NCI-H128 (cell line): ENCODE results near the gene ZNF74.
"Not testable (repeated sequence)": the region's sequence is repeated elsewhere in the genome, so short reads cannot be mapped to it uniquely, and the experiment has no call there.

Experiments used
- DNase-seq: peaks from one replicate; lab custom pipeline; 2025; ENCODE audit not compliant: unreplicated experiment; lab: John Stamatoyannopoulos, UW

The ZNF74 gene

DNA sequence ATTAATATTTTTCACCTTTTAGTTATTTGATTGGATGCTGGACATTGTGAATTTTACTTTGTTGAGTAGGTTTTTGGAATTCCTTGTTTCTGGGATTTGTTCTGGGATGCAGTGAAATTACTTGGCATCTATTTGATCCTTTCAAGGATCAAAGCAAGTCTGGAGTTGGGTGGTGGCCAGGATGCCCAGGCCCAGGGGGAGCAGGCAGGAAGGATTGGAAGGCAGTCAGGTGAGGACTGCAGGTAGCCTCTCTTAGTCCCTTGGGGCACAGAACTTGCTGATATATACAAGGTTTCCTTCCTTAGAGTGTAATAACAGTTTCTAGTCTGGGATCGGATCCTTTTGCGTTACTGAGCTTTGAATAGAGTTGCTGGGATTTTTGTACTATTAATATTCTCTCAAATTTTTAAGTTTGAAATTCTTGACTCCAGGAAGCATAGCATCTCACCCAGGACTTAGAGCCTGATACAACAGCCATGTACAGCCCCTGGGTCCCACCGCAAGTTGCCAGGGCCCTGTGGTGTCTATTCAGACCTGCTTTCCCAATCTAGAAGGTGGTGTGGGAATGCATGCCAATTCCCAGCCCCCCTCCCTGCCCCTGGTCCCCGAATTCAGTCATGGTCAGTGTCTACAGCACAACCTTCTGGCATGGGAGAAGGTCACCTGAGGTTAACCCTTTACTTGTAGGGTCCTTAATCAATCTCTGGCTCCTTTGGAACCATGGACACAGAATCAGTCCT lies 6.1 kb downstream of the ZNF74 start:
- no peak for DNase-seq

- DNase-seq, result no peak
These were observed 6.8 kb downstream of the ZNF74 start for GRCh38 chr22:20400606-20401375.

DNA sequence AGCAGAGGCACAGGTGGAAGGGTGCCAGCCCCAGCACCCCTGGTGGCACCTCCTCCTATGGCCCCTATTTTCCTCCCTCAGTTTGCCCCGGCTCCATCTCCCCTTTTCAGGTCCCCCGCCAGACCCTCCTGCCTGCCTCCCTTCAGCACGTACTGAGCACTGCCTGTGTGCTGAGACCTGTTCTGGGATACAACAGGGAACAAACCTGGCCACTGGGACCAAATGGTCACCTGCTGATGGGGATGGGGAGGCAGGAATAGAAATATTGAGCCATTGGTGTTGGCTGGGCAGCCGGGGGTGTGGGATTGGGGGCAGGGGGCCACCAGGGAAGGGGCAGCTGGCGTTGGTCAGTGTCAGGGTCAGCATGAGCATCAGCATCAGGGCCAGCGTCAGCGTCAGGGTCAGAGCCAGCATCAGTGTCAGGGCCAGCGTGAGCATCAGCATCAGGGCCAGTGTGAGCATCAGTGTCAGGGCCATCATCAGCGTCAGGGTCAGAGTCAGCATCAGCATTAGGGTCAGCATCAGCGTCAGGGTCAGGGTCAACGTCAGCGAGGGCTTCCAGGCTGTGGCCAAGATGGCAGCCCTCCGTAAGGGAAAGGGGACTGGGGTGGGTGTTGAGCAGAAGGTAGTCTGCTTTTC lies 7.5 kb downstream of the ZNF74 start:
- no peak for DNase-seq

DNA sequence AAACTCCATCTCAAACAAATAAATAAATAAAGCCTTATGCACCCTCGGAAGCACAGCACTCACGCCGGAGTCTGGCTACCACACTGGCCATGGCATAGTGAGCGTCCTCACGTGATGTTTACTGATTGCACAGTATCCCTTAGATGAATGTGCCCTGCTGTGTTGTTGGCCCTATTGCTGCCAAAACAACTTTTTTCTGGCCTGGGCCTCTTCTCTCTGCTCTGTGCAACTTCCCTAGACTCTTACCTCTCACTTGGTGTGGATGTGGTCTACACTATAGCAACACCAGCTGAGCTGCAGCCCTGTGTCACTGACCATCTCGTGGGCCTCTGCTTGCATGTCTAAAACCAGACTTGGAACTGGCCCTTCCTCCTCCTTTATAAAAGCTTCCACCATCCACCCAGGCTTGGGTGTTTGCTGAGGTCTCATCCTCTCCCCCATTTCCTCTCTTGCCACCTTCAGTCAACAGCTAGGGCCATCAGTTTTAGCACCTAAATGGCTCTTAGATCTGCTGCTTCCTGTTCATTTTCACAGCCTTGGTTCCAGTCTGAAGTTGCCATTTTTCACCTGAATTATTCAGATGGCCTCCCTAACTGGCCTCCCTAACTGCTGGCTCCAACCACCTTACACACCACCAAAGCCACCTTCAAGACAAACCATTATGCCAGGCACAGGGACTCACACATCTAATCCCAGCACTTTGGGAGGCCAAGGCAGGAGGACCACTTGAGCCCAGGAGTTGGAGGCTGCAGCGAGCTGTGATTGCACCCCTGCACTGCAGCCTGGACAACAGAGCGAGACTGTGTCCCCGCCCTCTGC lies 9.2 kb downstream of the ZNF74 start:
- DNase-seq, result no peak

DNA sequence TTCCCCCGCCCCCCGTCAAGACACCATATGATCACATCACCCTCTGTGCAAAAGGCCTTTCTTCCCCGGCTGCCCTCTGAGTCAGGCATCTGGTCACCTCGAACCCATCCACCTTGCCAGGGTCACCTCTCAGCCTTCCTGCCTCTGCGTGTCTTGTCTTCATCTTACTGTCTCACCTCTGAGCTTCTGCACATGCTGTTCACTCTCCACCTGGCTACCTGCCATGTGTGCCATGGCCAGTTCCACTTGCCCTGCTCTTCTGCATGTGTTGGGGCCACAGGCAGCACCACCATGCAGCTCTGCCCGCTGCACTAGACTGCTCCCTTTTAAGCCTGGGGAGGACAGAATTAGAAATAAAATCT lies 9.8 kb downstream of the ZNF74 start:
- no peak for DNase-seq

- DNase-seq, result no peak
These were observed 10.9 kb downstream of the ZNF74 start for GRCh38 chr22:20404881-20405280.

DNA sequence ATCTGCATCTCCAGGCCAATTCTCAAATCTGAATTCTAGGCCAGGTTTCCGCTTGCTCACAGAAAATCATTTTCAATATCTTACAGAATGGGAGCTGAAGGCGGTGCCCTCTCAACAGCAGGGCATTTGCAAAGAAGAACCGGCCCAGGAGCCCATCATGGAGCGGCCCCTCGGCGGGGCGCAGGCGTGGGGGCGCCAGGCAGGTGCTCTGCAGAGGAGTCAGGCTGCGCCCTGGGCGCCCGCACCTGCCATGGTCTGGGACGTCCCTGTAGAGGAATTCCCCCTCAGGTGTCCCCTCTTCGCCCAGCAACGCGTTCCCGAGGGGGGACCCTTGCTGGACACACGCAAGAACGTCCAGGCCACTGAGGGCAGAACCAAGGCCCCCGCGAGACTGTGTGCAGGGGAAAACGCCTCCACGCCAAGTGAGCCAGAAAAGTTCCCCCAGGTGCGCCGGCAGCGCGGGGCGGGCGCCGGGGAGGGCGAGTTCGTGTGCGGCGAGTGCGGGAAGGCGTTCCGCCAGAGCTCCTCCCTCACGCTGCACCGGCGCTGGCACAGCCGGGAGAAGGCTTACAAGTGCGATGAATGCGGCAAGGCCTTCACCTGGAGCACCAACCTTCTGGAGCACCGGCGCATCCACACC lies 11.5 kb downstream of the ZNF74 start:
- DNase-seq, result no peak

GRCh38 chr22:20405931-20406685 lies 12.2 kb downstream of the ZNF74 start:
- DNase-seq, result no peak

DNA sequence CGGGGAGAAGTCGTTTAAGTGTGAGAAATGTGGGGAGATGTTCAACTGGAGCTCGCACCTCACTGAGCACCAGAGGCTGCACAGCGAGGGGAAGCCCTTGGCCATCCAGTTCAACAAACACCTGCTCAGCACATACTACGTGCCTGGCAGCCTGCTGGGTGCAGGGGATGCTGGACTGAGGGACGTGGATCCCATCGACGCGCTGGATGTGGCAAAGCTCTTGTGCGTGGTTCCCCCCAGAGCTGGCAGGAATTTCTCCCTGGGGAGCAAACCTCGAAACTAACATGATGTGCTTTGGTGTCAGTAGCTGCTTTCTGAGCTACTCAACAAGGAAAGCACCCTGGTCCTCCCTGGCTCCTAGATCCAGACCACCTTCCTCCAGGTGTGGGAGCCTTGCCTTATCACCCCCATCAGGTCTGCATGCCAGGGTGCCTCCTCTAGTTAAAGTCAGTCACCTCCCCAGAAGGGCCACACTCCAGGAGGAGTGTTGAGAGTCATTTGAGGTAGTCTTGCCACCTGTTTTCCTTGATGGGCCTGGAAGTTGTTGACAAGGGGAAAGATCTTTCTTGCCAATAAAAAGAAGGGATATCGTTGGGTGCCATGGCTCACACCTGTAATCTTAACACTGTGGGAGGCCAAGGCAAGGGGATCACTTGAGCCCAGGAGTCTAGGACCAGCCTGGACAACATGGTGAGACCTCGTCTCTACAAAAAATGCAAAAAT lies 12.9 kb downstream of the ZNF74 start:
- DNase-seq, result no peak

- DNase-seq, result no peak
These were observed 13.9 kb downstream of the ZNF74 start for GRCh38 chr22:20407829-20408228.

DNA sequence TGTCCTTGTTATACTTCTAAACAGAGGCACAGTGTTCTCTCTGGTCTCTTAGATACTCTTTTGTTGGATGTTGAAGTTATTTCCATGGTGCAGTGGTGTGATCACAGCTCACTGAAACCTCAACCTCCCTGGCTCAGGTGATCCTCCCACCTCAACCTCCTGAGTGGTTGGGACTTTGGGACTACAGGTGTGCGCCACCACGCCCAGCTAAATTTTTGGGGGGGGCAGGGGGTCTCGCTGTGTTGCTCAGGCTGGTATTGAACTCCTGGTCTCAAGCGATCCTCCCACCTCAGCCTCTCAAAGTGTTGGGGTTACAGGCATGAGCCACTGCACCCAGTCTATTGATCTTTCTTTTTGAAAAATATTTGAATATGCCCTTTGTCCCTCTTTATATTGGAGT lies 14.9 kb downstream of the ZNF74 start:
- no peak for DNase-seq

DNA sequence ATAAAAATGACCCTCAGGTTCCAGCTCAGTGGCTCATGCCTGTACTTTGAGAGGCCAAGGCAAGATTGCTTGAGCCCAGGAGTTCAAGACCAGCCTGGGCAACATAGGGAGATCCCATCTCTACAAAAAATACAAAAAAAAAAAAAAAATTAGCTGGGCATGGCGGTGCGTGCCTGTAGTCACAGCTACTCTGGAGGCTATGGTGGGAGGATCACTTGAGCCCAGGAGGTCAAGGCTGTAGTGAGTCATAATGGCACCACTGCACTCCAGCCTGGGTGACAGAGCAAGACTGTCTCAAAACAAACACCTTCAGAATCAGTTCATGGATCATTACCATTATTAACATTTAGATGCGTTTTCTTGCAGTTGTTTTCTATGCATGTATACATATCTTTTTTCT lies 15.4 kb downstream of the ZNF74 start:
- DNase-seq, result not testable (repeated sequence)

DNA sequence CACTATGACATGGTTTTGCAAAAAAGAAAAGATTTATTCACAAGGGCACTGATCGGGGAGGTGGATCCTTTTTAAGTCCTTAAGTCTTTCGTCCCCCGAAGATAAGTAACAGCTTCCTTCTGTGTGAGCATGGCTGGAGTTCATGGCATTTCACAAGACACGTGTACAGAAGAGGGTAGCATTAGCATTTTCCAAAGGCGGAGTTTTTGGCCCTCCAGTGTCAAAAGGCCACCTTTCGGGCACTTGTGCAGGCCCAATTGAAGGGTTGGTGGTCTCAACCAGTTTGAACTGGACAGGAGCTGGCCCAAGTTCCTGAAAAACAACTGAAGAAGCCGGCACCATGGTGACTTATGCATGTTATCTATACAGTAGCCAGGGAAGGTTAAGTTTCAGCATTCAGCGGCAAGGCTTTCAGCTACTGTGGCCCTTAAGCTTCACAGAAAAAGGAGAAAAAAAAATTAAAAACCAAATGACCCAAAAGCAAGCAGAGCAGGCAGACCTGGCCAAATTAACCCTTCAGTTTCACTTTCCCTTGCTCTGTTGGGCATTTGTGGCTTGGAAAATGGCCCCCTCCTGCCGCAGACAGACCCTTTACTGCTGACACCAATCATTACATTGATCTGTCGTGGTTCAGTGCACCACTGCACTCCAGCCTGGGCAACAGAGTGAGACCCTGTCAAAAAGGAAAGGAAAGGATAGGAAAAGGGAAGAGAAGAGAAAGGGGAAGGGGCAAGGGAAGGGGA lies 18.7 kb downstream of the ZNF74 start:
- DNase-seq, result no peak

DNA sequence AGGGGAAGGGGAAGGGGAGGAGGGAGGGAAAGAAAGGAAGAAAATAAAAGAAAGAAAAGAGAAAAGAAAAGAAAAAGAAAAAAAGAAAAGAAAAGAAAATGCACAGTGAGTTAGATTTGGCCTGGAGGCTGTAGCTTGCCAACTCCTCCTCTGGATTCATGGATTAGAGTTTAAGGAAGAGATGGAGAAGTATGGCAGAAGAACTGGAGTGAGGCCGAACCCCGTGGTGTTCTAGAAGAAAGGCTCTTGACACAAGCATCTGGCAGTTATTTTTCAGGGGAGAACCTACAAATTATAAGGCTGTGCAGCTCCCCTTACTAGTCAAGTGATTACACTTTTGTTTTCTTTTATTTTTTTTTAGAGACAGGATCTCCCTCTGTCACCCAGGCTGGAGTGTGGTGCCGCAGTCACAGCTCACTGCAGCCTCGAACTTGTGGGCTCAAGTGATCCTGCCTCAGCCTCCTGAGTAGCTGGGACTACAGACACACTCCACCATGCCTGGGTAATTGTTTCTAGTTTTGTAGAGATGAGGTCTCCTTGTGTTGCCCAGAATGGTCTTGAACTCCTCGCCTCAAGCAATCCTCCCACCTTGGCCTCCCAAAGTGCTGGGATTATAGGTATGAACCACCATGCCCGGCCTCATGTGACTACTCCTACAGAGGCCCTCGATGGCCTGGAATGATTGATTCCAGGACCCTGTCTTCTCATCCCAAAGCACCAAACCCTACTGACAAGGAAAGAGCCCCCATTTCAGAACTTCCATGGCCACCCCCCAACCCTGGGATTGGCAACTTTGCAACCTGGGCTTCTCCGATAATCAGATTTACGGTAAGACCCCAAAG lies 19.5 kb downstream of the ZNF74 start:
- no peak for DNase-seq

DNA sequence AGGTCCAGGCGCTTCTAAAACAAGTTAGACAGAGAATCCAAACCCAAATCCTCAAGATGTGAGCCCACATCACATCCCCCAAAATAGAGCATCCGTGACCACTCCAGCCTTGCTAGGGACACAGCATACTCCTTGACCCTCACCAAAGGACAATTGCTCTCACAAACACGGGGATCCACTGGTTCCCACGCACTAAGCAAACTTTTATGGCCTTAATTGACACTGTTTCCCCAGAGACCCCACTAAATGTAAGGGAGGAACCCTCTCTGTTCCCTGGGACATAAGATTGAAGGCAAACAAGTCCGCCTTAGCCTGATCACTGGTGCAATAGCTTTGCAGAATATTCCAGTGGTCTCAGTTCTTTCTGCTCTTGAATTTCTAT lies 20.1 kb downstream of the ZNF74 start:
- DNase-seq, result no peak

- DNase-seq, result no peak
These were observed 20.5 kb downstream of the ZNF74 start for GRCh38 chr22:20414450-20414849.

- not testable (repeated sequence) for DNase-seq
These were observed 21.3 kb downstream of the ZNF74 start for GRCh38 chr22:20415241-20415640.

GRCh38 chr22:20415699-20416098 lies 21.7 kb downstream of the ZNF74 start:
- DNase-seq, result not testable (repeated sequence)
